Endothelial cell of umbilical vein (primary cell): ENCODE results near the gene EIF2B5.

Source experiments
- EZH2 ChIP-seq: IDR thresholded peaks from 2 replicates; pipeline ENCODE4 v1.6.1; 2012; ENCODE audit warnings: borderline replicate concordance, low read depth, mild to moderate bottlenecking, moderate library complexity, low read length, inconsistent platforms; ENCODE audit not compliant: severe bottlenecking
- FOS ChIP-seq: IDR thresholded peaks from 2 replicates; pipeline ENCODE4 v1.6.1; 2011; ENCODE audit warnings: mild to moderate bottlenecking, low read length, moderate library complexity, borderline replicate concordance; ENCODE audit not compliant: insufficient read depth
- GATA2 ChIP-seq: IDR thresholded peaks from 2 replicates; pipeline ENCODE4 v1.7.0; 2011; ENCODE audit warnings: low read depth, mild to moderate bottlenecking, moderate library complexity, mixed read lengths, low read length; ENCODE audit not compliant: insufficient read length, insufficient read depth
- JUN ChIP-seq: IDR thresholded peaks from 2 replicates; pipeline ENCODE4 v1.6.1; 2011; ENCODE audit warnings: borderline replicate concordance, low read depth; ENCODE audit not compliant: insufficient read length, insufficient read depth
- MYC ChIP-seq: IDR thresholded peaks from one replicate; pipeline ENCODE4 v1.6.1; 2011; ENCODE audit warnings: mild to moderate bottlenecking, low read depth, low read length
- POLR2A ChIP-seq: IDR thresholded peaks from 2 replicates; pipeline ENCODE4 v1.6.1; 2012; ENCODE audit warnings: low read depth, mild to moderate bottlenecking, control low read depth, low read length
- POLR2AphosphoS5 ChIP-seq: IDR thresholded peaks from 2 replicates; pipeline ENCODE4 v1.6.1; 2012; ENCODE audit warnings: low read depth, mild to moderate bottlenecking, control low read depth, low read length, moderate library complexity; ENCODE audit not compliant: insufficient read depth
- TF ChIP-seq, protein P1 (sequence below), 2 donors: IDR thresholded peaks; 1 replicate in 1 of 2; 2 replicates in 1 of 2; pipeline ENCODE4 v1.5.1; 2011; ENCODE audit warnings: low read length in 2 of 2, mild to moderate bottlenecking in 2 of 2, moderate library complexity in 2 of 2, control low read depth in 1 of 2, inconsistent platforms in 1 of 2, low read depth in 1 of 2; ENCODE audit not compliant: insufficient read depth in 1 of 2; ENCODE audit errors: extremely low read depth in 1 of 2
- TF ChIP-seq, protein P2 (sequence below): IDR thresholded peaks from 2 replicates; pipeline ENCODE4 v1.6.1; 2011; ENCODE audit not compliant: insufficient read depth, insufficient read length

GRCh38 chr3:184175506-184175905, 40.3 kb downstream of the EIF2B5 start:
- no peak for TF ChIP-seq POLR2A
- TF ChIP-seq, protein P1, sequence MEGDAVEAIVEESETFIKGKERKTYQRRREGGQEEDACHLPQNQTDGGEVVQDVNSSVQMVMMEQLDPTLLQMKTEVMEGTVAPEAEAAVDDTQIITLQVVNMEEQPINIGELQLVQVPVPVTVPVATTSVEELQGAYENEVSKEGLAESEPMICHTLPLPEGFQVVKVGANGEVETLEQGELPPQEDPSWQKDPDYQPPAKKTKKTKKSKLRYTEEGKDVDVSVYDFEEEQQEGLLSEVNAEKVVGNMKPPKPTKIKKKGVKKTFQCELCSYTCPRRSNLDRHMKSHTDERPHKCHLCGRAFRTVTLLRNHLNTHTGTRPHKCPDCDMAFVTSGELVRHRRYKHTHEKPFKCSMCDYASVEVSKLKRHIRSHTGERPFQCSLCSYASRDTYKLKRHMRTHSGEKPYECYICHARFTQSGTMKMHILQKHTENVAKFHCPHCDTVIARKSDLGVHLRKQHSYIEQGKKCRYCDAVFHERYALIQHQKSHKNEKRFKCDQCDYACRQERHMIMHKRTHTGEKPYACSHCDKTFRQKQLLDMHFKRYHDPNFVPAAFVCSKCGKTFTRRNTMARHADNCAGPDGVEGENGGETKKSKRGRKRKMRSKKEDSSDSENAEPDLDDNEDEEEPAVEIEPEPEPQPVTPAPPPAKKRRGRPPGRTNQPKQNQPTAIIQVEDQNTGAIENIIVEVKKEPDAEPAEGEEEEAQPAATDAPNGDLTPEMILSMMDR (IDR thresholded peaks at IDR 0.05; ENCODE audit: extremely low read depth in 1 of 2, insufficient read depth in 1 of 2, low read depth in 1 of 2, low read length in 2 of 2) = no peak
- no peak for TF ChIP-seq POLR2AphosphoS5
- TF ChIP-seq, protein P2, sequence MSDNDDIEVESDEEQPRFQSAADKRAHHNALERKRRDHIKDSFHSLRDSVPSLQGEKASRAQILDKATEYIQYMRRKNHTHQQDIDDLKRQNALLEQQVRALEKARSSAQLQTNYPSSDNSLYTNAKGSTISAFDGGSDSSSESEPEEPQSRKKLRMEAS = no peak
- no peak for TF ChIP-seq EZH2
- no peak for TF ChIP-seq JUN
- TF ChIP-seq GATA2 = no peak
- no peak for TF ChIP-seq MYC
- no peak for TF ChIP-seq FOS
